ENCODE data around the gene PTPN22.
"Not testable (repeated sequence)": the region's sequence is repeated elsewhere in the genome, so short reads cannot be mapped to it uniquely, and the experiment has no call there.

The PTPN22 gene

DNA sequence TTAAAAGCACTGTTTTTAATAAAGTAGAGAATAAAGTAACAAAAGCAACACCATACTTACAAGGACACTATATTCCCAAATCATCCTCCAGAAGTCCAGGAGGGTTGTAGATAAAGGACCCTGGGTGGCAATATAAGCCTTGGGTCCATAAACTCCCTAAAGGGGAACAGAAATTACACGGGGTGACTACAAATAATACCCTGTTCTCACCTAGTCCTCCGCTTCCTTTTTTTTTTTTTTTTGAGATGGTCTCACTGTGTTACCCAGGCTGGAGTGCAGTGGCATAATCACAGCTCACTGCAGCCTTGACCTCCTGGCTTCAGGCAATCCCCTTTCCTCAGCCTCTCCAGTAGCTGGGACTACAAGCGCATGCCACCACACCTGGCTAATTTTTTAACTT lies 13.1 kb downstream of the PTPN22 start:
- DNase-seq (ENCODE audit: low read depth, low spot score) = no peak
- TF ChIP-seq, protein P1, sequence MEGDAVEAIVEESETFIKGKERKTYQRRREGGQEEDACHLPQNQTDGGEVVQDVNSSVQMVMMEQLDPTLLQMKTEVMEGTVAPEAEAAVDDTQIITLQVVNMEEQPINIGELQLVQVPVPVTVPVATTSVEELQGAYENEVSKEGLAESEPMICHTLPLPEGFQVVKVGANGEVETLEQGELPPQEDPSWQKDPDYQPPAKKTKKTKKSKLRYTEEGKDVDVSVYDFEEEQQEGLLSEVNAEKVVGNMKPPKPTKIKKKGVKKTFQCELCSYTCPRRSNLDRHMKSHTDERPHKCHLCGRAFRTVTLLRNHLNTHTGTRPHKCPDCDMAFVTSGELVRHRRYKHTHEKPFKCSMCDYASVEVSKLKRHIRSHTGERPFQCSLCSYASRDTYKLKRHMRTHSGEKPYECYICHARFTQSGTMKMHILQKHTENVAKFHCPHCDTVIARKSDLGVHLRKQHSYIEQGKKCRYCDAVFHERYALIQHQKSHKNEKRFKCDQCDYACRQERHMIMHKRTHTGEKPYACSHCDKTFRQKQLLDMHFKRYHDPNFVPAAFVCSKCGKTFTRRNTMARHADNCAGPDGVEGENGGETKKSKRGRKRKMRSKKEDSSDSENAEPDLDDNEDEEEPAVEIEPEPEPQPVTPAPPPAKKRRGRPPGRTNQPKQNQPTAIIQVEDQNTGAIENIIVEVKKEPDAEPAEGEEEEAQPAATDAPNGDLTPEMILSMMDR (IDR thresholded peaks at IDR 0.05; ENCODE audit: insufficient read depth, low read length, missing control alignments) = no peak
- H3K4me3 ChIP-seq (ENCODE audit: low read depth, low read length) = no peak overlapping the region
- CTCF ChIA-PET = no interaction called here
- POLR2A ChIA-PET = no interaction called here

DNA sequence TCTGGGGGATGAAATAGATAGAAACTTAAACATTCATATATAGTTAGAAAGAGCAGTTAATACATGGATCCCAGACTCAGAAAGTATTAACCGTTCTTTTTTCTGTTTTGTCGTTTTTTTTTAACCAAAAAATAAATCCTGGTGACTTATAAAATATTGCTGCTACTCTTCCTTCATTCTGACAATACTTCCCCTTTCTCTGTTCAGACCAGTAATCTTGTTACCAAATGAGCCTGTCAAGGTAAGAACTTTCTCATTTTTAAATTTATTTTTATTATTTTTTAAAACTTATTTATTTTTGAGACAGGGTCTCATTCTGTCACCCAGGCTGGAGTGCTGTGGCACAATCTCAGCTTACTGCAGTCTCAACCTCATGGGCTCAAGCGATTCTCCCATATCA lies 13.7 kb downstream of the PTPN22 start:
- no peak overlapping the region for H3K4me3 ChIP-seq (ENCODE audit: low read depth, low read length)
- TF ChIP-seq, protein P1 (IDR thresholded peaks at IDR 0.05; ENCODE audit: insufficient read depth, low read length, missing control alignments) = no peak
- CTCF ChIA-PET = no interaction called here
- no peak for DNase-seq (ENCODE audit: low read depth, low spot score)
- POLR2A ChIA-PET = no interaction called here

DNA sequence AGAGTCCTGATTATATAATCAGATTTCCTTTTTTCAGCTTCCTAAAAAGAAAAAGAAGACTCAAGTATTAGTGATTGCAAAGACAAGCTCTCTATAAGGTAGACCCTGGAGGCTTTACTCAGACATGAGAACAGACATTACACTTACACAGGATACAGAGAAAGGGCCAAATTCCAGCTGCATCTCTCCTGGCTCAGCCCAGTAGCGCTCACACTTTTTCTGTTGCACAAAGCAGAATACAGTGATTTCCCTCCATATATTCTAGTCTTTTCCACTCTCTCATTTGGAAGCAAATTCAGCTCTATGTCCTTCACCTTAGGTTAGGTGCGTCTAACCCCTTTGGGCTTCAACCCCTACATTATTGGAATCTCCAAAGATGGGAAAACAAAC lies 15.1 kb downstream of the PTPN22 start:
- CTCF ChIA-PET = interaction anchor here (1.1 to 1.6 kb wide), 5 partner anchors 18 to 427 kb away, joined by 3 to 6 read pairs (median 5); no protein-coding TSS in a partner anchor
- DNase-seq (ENCODE audit: low read depth, low spot score) = no peak
- POLR2A ChIA-PET = interaction anchor here (1.0 kb wide), 1 partner anchor 48 kb away, joined by 3 read pairs; the partner anchor contains the start of gene AP4B1
- TF ChIP-seq, protein P1 (IDR thresholded peaks at IDR 0.05; ENCODE audit: insufficient read depth, low read length, missing control alignments) = no peak
- no peak overlapping the region for H3K4me3 ChIP-seq (ENCODE audit: low read depth, low read length)

DNA sequence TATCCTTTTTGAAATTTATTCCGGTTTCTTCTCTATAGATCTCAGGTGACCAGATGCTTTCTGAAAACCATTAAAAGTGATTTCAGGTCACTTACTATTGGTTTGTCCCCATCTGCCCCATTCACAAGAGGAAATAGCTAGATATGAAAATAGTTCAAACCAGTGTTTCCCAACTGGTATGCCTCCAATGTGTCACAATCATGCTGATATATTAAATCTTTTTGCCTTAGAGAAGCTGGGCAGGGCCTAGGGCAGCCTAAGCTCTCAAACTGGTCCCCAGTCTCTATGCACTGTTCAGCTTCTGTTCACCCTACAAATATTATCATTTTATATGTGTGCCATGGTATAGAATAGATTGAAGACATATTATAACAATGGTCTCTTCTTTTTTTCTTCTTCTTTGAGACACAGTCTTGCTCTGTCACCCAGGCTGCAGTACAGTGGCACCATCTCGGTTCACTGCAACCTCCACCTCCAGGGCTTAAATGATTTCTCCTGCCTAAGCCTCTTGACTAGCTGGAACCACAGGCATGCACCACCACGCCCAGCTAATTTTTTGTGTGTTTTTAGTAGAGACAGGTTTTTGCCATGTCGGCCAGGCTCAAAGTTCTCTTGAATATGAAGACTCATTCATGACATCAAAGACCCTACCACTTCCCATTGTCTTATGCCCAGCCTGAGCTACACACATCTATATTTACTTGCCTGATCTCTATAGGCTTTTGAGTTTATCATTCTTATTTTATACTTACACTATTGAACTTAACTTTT lies 15.7 kb downstream of the PTPN22 start:
- DNase-seq (ENCODE audit: low read depth, low spot score) = no peak
- CTCF ChIA-PET = interaction anchor here (1.1 to 1.6 kb wide), 5 partner anchors 17 to 427 kb away, joined by 3 to 6 read pairs (median 5); no protein-coding TSS in a partner anchor
- no peak overlapping the region for H3K4me3 ChIP-seq (ENCODE audit: low read depth, low read length)
- POLR2A ChIA-PET = interaction anchor here (1.0 kb wide), 1 partner anchor 49 kb away, joined by 3 read pairs; the partner anchor contains the start of gene AP4B1
- TF ChIP-seq, protein P1 (IDR thresholded peaks at IDR 0.05; ENCODE audit: insufficient read depth, low read length, missing control alignments) = no peak

DNA sequence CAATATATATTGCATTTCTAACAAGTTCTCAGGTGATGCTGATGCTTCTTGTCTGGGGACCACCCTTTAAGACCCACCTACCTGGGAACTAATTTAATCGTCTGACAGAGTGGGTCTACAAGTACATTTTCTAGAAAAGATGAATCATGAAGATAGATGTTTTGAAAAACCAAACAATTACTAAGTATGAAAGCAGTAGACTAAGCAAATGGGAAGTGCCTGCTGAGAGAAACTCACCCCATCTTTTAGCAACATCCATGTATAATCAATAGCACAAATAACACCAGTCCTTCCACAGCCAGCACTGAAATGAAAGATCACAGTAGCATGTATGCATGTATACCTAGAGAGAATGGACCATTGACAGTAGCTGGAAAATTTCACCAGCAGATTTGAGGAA lies 17.3 kb downstream of the PTPN22 start:
- no peak overlapping the region for H3K4me3 ChIP-seq (ENCODE audit: low read depth, low read length)
- POLR2A ChIA-PET = interaction anchor here (1.0 kb wide), 1 partner anchor 50 kb away, joined by 3 read pairs; the partner anchor contains the start of gene AP4B1
- CTCF ChIA-PET = interaction anchor here (0.6 kb wide), 1 partner anchor 19 kb away, joined by 3 read pairs; no protein-coding TSS in a partner anchor
- no peak for DNase-seq (ENCODE audit: low read depth, low spot score)
- TF ChIP-seq, protein P1 (IDR thresholded peaks at IDR 0.05; ENCODE audit: insufficient read depth, low read length, missing control alignments) = no peak

DNA sequence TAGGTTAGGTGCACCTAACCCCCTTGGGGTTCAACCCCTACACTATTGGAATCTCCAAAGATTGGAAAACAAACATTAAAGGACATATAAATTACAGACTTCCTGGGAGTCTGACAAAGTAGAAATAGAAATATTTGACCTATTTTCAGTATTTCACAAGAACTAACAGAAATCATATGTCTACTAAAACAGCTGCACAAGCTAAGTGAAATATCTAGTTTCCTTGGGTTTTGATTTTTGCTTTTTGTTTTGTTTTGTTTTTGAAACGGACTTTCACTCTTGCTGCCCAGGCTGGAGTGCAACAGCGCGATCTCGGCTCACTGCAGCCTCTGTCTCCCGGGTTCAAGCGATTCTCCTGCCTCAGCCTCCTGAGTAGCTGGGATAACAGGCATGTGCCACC lies 18.8 kb downstream of the PTPN22 start:
- DNase-seq (ENCODE audit: low read depth, low spot score); CTCF ChIA-PET; POLR2A ChIA-PET; H3K4me3 ChIP-seq (ENCODE audit: low read depth, low read length): not testable (repeated sequence)

Data from AG04449 (cell line).